ENCODE data around the gene MTA3. TPM values are rescaled to one million over a fixed set of nuclear protein-coding genes. Genes with fewer than 3 reads are reported as not detected.
"Not testable (repeated sequence)": the region's sequence is repeated elsewhere in the genome, so short reads cannot be mapped to it uniquely, and the experiment has no call there.

The MTA3 gene
- total RNA-seq, 4 donors from 2014 or later: 6.6 to 21.6 (median 9.5) TPM

DNA sequence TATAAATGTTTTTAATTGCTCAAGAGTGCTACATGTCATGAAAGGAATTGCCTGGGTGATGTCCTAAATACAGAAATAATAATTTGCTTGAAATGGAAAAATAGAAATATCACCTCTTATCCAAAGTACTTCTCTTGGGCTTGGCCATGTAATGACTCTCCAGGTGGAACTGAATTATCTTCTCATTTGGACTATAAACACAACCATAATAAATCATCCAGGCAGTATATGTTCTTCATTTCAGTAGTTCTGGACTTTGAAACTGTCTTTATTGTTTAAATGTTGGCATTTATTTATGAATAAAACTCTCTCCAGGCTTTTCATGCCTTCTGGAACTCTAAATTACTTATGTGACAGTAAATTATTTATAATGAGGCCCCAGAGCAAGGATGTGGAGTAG, 155.0 kb downstream of the MTA3 start:
- intact Hi-C loops (cut with DNase I; ENCODE audit: low total_unique reads): no loop called here
- Histone ChIP-seq H3K4me1 (peaks cover 0 to 5% of the 10 kb centered on the region in 2 donors), H3K4me3 (no peak overlapping the region), H3K36me3 (no peaks in the 10 kb centered on the region), H3K27me3 (no peaks in the 10 kb centered on the region), H3K9me3 (no peaks in the 10 kb centered on the region), H3K27ac (no peak overlapping the region)
- ATAC-seq (no peak), DNase-seq (no peak)
- in situ Hi-C loops (cut with MboI; ENCODE audit: low sequenced_read_pairs in 4 of 4): no loop called here
- TF ChIP-seq, protein P1, sequence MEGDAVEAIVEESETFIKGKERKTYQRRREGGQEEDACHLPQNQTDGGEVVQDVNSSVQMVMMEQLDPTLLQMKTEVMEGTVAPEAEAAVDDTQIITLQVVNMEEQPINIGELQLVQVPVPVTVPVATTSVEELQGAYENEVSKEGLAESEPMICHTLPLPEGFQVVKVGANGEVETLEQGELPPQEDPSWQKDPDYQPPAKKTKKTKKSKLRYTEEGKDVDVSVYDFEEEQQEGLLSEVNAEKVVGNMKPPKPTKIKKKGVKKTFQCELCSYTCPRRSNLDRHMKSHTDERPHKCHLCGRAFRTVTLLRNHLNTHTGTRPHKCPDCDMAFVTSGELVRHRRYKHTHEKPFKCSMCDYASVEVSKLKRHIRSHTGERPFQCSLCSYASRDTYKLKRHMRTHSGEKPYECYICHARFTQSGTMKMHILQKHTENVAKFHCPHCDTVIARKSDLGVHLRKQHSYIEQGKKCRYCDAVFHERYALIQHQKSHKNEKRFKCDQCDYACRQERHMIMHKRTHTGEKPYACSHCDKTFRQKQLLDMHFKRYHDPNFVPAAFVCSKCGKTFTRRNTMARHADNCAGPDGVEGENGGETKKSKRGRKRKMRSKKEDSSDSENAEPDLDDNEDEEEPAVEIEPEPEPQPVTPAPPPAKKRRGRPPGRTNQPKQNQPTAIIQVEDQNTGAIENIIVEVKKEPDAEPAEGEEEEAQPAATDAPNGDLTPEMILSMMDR (IDR thresholded peaks at IDR 0.05 in 4 of 5, conservative IDR thresholded peaks at IDR 0.05 in 1 of 5): no peak
- no peak for TF ChIP-seq POLR2A (IDR thresholded peaks at IDR 0.05)

DNA sequence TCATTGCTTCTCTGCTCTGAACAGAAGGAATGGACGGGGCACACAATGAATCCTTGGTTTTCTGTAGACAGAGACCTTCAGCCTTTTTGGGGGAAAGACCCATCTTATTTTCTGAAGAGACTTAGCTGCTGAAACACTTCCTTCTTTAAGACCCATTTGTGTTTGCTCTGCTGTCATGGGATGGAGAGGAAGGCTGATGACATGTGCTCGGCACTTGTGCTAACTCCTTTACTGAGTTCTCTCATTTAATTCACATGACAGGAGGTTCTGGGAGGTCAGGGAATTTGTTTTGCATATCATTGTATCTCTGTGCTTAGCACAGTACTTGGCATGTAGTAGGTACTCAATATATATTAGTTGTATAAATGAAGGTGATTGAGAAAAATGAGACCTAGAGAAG, 156.5 kb downstream of the MTA3 start:
- TF ChIP-seq, protein P1 (IDR thresholded peaks at IDR 0.05 in 4 of 5, conservative IDR thresholded peaks at IDR 0.05 in 1 of 5): no peak
- TF ChIP-seq POLR2A (IDR thresholded peaks at IDR 0.05): no peak
- in situ Hi-C loops (cut with MboI; ENCODE audit: low sequenced_read_pairs in 4 of 4): no loop called here
- peaks cover 0 to 4% of the 10 kb centered on the region in 2 donors for H3K36me3 ChIP-seq
- ATAC-seq (no peak), DNase-seq (no peak)
- no peak overlapping the region for H3K27ac ChIP-seq
- peaks cover 0 to 5% of the 10 kb centered on the region in 2 donors for H3K4me1 ChIP-seq
- no peak overlapping the region for H3K4me3 ChIP-seq
- H3K27me3 ChIP-seq: no peaks in the 10 kb centered on the region
- intact Hi-C loops (cut with DNase I; ENCODE audit: low total_unique reads): no loop called here
- no peaks in the 10 kb centered on the region for H3K9me3 ChIP-seq

DNA sequence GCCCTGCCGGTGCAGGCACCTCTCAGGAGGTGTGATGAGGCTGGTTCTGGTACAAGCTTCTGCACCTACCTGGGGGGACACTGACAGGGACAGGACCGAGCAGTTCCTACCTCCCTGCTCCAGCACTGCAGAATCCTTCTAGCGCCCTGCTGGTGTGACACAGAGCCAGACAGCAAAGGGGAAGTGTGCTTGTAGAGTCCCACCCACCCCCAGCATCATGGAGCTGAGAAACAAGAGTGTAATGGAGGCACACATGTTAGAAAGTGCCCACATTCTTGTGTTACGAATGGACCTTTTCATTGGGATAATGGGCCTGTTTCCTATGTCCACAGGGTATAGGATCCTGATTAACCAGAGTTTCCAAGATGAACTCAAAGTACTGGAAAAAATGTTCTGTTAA, 157.2 kb downstream of the MTA3 start:
- Histone ChIP-seq H3K4me1 (peaks cover 0 to 5% of the 10 kb centered on the region in 2 donors), H3K27ac (no peak overlapping the region), H3K4me3 (no peak overlapping the region), H3K36me3 (peaks cover 0 to 4% of the 10 kb centered on the region in 2 donors), H3K27me3 (no peaks in the 10 kb centered on the region), H3K9me3 (no peaks in the 10 kb centered on the region)
- intact Hi-C loops (cut with DNase I; ENCODE audit: low total_unique reads): no loop called here
- no peak for DNase-seq
- in situ Hi-C loops (cut with MboI; ENCODE audit: low sequenced_read_pairs in 4 of 4): no loop called here
- ATAC-seq: no peak
- no peak for TF ChIP-seq POLR2A (IDR thresholded peaks at IDR 0.05)
- TF ChIP-seq, protein P1 (IDR thresholded peaks at IDR 0.05 in 4 of 5, conservative IDR thresholded peaks at IDR 0.05 in 1 of 5): no peak

DNA sequence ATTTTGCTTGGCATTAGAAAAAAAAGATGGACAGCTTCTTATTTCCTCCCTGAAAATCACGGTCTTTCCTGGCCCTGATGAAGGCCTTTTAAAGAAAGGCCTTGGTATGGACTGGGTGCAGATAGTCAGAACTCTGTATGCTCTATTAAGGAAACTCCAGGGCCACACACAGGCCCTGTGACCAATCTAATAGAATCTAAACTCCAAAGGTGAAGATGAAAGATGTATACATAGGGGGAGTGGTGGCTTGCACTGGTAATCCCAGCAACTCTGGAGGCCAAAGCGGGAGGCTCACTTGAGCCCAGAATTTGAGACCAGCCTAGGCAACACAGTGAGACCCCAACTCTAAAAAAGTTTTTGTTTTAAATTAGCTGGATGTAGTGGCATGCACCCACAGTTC, 158.2 kb downstream of the MTA3 start:
- H3K36me3 ChIP-seq: peaks cover 0 to 4% of the 10 kb centered on the region in 2 donors
- no peak overlapping the region for H3K27ac ChIP-seq
- in situ Hi-C loops (cut with MboI; ENCODE audit: low sequenced_read_pairs in 4 of 4) (no loop called here), intact Hi-C loops (cut with DNase I; ENCODE audit: low total_unique reads) (no loop called here)
- H3K4me3 ChIP-seq: no peak overlapping the region
- ATAC-seq (no peak), DNase-seq (no peak)
- TF ChIP-seq, protein P1 (IDR thresholded peaks at IDR 0.05 in 4 of 5, conservative IDR thresholded peaks at IDR 0.05 in 1 of 5): no peak
- TF ChIP-seq POLR2A (IDR thresholded peaks at IDR 0.05): no peak
- peaks cover 0 to 5% of the 10 kb centered on the region in 2 donors for H3K4me1 ChIP-seq
- H3K27me3 ChIP-seq: no peaks in the 10 kb centered on the region
- H3K9me3 ChIP-seq: no peaks in the 10 kb centered on the region

DNA sequence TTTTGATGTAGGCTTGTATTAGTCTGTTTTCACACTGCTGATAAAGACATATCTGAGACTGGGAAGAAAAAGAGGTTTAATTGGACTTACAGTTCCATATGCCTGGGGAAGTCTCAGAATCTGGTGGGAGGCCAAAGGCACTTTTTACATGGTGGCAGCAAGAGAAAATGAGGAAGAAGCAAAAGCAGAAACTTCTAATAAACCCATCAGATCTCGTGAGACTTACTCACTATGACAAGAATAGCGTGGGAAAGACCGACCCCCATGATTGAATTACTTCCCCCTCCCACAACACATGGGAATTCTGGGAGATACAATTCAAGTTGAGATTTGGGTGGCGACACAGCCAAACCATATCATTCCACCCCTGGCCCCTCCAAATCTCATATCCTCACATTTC, 162.9 kb downstream of the MTA3 start:
- peaks cover 0 to 12% of the 10 kb centered on the region in 2 donors for H3K36me3 ChIP-seq
- DNase-seq; H3K9me3 ChIP-seq; ATAC-seq; in situ Hi-C loops (cut with MboI; ENCODE audit: low sequenced_read_pairs in 4 of 4); intact Hi-C loops (cut with DNase I; ENCODE audit: low total_unique reads); H3K27ac ChIP-seq; H3K27me3 ChIP-seq; H3K4me1 ChIP-seq; H3K4me3 ChIP-seq: not testable (repeated sequence)
